Neuron (in vitro differentiated cells): Measurements from ENCODE around the gene KCNJ18.
"Not testable (repeated sequence)": the region's sequence is repeated elsewhere in the genome, so short reads cannot be mapped to it uniquely, and the experiment has no call there.

Experiments used
- H2AFZ ChIP-seq: one replicate; pipeline ENCODE4 v1.6.1; 2013; ENCODE audit warnings: low read depth, mild to moderate bottlenecking, inconsistent platforms, low read length, moderate library complexity
- H3K27me3 ChIP-seq: one replicate; pipeline ENCODE4 v1.6.1; 2013; ENCODE audit warnings: low read length; ENCODE audit not compliant: insufficient read depth
- H3K36me3 ChIP-seq: one replicate; pipeline ENCODE4 v1.6.1; 2013; ENCODE audit warnings: low read length; ENCODE audit not compliant: insufficient read depth
- H3K4me1 ChIP-seq: one replicate; pipeline ENCODE4 v1.6.1; 2013; ENCODE audit warnings: low read length; ENCODE audit not compliant: insufficient read depth
- H3K4me3 ChIP-seq: 2 replicates; pipeline ENCODE4 v1.5.1; 2013; ENCODE audit warnings: mild to moderate bottlenecking, low read length, moderate library complexity
- H3K9me3 ChIP-seq: one replicate; pipeline ENCODE4 v1.6.1; 2013; ENCODE audit warnings: low read length

The KCNJ18 gene

DNA sequence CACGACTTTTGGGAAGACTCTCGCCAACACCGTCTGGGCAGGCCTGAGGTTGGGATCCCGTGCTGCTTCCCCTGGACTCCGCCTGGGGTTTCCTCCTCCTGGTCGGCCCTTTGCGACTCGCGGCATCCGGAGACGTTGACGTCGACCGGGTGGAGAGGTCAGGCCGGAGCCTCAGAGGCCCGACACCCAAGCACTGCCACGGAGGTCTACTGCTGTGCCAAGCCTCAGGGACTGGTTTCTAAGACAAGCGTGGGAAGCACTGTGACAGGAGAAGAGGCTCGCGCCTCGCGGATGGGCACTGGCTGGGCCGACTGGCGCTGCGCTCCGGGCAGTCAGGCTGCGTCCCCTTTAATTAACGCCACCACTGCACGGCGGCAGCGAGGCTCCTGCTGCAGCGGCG lies 7.9 kb upstream of the KCNJ18 start:
- not testable (repeated sequence) for H3K4me3 ChIP-seq, H2AFZ ChIP-seq, H3K36me3 ChIP-seq, H3K9me3 ChIP-seq, H3K4me1 ChIP-seq, H3K27me3 ChIP-seq

DNA sequence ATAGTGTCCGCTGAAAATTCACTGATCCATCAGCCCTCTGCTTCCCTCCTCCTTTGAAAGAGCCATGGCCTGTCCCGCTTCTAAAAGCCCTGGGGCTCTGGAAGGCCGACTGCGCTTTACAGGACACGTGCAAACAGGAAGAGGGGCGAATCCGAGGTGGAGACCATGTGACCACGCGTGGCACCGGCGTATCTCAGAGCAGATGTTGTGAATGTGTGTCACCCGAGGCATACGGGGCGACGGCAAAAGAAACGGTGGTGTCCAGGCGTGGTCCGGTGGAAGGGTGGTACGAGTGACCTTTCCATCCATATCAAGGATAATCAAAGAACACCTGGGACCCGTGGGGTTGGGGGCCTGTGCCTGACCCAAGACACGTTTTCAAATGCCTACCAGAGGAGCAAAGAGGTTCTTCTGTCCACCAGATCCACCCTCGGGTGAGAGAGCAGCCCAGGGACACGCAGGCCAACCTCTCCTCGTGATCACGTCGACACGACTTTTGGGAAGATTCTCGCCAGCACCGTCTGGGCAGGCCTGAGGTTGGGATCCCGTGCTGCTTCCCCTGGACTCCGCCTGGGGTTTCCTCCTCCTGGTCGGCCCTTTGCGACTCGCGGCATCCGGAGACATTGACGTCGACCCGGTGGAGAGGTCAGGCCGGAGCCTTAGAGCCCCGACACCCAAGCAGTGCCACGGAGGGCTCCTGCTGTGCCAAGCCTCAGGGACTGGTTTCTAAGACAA lies 7.1 kb upstream of the KCNJ18 start:
- not testable (repeated sequence) for H3K27me3 ChIP-seq, H3K4me3 ChIP-seq, H3K36me3 ChIP-seq, H3K4me1 ChIP-seq, H3K9me3 ChIP-seq, H2AFZ ChIP-seq

DNA sequence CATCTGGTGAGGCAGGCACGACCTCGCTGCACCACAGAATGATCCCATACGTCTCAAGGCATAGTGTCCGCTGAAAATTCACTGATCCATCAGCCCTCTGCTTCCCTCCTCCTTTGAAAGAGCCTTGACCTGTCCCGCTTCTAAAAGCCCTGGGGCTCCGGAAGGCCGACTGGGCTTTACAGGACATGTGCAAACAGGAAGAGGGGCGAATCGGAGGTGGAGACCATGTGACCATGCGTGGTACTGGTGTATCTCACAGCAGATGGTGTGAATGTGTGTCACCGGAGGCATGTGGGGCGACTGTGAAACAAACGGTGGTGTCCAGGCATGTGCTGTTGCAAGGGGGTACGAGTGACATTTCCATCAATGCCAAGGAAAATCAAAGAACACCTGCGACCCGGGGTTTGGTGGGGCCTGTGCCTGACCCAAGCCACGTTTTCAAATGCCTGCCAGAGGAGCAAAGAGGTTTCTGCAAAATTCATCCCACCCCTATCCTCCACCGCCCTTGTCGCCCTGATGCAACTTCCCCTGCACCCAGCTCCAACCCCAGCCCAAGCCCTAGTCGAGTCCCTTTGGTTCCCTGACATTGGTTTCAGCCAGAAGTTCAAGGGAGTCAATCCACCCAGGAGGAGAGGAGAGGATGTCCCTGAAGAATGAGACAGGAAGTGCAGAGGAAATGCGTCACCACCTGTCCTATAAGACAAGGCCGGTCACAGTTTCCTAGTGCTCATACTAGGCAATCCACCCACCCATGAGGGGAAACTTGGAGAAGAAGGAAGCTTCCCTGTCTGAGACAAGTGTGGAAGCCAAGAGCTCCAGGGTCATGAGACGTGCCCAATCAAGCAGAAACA lies 5.9 kb upstream of the KCNJ18 start:
- H3K4me3 ChIP-seq, result no peak overlapping the region
- H3K4me1 ChIP-seq, result no peaks in the 10 kb centered on the region
- H3K36me3 ChIP-seq, result no peaks in the 10 kb centered on the region
- no peak overlapping the region for H2AFZ ChIP-seq
- H3K9me3 ChIP-seq, result no peaks in the 10 kb centered on the region
- no peaks in the 10 kb centered on the region for H3K27me3 ChIP-seq

DNA sequence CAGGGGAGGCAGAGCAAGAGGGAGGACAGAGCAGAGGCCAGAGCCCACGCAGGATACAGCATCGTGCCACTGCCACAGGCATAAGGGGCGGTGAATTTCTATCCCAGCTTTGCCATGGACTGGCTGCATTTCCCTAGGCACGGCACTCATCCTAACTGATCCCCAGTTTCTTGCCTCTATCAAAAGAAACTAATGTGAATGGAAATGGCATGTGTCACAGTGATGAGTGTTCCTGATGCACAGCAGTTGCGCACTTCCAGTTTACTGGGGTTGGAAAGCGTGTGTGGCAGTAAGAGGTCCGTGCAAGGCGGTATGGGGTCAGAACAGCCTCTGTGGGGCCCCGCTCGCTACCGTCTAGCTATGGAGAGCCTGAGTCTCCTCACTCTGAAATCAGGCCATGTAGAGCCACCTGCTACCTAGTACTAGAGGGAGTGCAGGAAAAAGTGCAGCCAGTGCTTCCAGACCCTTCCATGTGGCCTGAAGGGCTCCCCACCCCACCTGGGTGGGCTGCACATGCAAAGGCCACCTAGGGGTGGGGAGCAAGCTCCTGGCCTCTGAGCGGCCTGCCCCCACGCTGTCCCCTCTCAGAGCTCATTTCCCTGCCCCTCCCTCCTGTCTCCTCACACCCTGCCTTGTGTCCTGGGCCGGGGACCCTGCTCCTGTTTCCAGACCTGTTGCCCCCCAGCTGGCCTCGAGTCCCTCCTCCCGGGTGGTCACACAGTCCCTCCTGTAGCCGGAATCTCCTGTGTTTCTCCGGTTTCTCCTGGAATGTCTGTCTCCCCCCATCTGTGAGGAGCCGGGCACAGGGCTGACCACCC lies 5.0 kb upstream of the KCNJ18 start:
- H3K27me3 ChIP-seq, result no peaks in the 10 kb centered on the region
- no peaks in the 10 kb centered on the region for H3K9me3 ChIP-seq
- H3K4me3 ChIP-seq, result no peak overlapping the region
- no peak overlapping the region for H2AFZ ChIP-seq
- H3K4me1 ChIP-seq, result no peaks in the 10 kb centered on the region
- H3K36me3 ChIP-seq, result no peaks in the 10 kb centered on the region

DNA sequence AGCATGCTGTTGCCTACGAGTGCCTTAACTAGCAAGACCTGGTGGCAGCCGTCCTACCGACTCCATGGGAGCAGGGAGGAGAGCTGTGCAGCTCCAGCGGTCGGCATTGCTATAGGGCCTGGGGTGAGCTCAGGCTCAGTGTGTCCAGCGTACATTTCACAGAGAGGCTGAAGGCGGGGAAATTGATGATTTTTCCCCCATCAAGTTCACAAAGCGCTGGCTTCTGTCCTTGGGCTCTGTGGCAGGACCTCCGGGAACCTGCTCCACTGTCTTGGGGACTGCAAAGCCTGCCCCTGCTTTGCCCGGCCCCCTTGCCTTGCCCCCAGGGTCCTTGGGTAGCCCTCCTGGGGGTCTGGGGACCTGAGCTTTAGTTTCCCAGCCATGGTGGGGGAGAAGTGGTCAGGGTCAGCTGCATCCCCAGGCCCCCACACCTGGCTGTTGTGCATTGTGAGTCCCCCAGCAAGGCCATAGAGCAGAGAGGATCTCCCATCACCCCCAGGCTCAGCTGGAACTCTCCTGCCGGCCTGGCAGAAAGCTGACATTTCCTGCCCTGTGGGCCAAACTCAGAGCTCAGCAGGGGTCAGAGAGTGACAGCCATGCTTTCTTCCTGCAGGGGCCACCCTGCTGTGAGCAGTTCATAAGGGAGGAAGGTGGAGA lies 3.9 kb upstream of the KCNJ18 start:
- H3K36me3 ChIP-seq, result no peaks in the 10 kb centered on the region
- no peak overlapping the region for H2AFZ ChIP-seq
- H3K4me1 ChIP-seq, result no peaks in the 10 kb centered on the region
- no peaks in the 10 kb centered on the region for H3K27me3 ChIP-seq
- no peaks in the 10 kb centered on the region for H3K9me3 ChIP-seq
- H3K4me3 ChIP-seq, result no peak overlapping the region

DNA sequence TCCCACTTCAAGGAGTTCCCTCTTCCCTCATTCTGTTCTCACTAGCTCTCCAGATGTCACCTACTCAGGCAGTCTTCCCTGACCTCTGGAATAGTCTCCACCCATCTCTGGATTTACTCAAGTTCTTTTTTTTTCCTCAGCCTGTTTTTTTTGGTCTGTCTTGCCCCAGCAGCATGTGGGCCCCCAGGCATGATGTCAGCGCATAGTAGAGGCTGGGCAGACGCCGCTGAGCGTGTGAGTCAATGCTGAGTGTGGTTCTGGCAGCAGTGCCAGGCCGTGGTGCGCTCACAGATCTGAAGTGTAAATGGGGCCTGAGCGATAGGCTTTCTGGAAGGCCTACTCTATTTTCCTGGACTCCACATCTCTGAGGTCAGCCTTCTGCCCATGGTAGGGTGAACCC lies 2.7 kb upstream of the KCNJ18 start:
- no peaks in the 10 kb centered on the region for H3K4me1 ChIP-seq
- H2AFZ ChIP-seq, result no peak overlapping the region
- no peaks in the 10 kb centered on the region for H3K36me3 ChIP-seq
- no peak overlapping the region for H3K4me3 ChIP-seq
- H3K27me3 ChIP-seq, result no peaks in the 10 kb centered on the region
- H3K9me3 ChIP-seq, result no peaks in the 10 kb centered on the region

DNA sequence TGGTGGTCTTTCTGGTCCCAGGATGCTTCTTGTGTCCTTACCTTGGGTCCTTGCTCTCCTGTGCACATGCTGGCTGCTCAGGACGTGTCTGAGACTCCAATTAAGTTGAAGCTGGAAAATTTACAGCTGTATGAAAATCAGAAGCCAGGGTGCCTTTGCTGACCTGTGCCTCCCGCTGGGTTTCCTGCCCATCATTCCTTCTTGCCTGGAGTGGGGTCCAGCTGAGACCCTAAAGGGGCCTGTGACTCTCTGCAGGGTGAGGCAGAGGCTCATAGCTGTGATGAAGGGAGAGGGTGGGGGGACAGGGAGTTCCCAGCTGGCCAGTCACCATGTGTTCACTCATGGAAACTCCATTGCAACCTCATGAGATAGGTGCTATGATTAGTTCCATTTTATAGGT lies 1.5 kb upstream of the KCNJ18 start:
- not testable (repeated sequence) for H3K4me3 ChIP-seq, H3K4me1 ChIP-seq, H2AFZ ChIP-seq, H3K27me3 ChIP-seq, H3K9me3 ChIP-seq, H3K36me3 ChIP-seq

DNA sequence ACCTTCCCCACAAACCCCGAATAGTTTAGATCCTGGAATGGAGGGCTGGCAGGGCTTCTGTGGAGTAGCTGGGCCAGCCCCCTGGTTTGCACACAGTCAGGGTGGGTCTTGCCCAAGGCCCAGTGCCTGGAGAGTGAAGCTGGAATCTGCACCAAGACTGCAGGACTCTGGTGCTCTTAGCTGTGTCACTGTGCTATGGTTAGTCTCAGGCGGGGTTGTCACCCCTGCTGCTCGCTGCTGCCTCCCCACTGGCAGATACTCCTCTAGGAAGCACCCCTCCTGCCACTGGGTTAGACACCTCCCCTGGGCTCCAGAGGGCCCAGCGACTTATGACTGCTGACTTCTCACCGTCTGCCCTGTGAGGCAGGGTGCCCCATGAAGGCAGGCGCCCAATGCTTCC lies 842 bp upstream of the KCNJ18 start:
- not testable (repeated sequence) for H3K4me1 ChIP-seq, H3K4me3 ChIP-seq, H3K27me3 ChIP-seq, H2AFZ ChIP-seq, H3K9me3 ChIP-seq, H3K36me3 ChIP-seq

DNA sequence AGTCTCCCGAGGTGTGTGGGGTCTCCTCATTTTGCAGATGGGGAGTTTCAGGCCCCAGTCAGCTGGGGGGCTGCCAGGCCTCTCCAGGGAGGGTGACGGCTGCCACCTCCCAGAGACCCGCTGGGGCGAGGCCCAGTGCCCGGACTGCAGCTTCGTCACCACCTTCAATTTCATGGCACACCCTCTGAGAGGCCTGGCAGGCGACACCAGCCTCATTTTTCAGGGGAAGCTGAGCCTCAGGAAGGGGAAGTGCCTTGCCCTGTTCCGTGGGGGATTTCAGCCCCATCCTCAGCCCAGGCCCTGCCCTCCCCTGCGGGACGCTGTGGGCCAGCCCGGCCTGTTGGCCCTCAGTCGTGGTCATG lies 362 bp downstream of the KCNJ18 start:
- H2AFZ ChIP-seq, H3K4me3 ChIP-seq, H3K36me3 ChIP-seq, H3K27me3 ChIP-seq, H3K9me3 ChIP-seq, H3K4me1 ChIP-seq: not testable (repeated sequence)

DNA sequence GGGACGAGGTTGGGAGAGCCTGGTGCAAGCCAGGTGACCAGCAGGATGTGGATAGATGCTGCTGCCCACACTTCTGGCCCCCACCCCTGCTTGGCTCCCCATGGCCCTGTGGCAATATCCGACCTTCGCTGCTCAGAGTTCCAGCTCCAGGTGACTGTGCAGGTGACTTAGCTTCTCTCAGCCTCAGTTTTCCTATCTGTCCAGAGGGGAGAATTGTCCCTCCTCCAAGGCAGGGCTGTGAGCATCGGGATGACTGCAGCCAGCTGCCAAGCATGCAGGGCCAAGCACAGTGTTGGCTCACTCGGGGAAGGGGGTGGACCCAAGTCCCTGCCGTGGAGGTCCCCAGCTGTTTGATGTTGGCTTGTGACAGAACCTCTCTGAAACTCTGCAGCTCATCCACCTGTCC lies 1.1 kb downstream of the KCNJ18 start:
- H3K4me1 ChIP-seq, H3K36me3 ChIP-seq, H3K9me3 ChIP-seq, H3K4me3 ChIP-seq, H3K27me3 ChIP-seq, H2AFZ ChIP-seq: not testable (repeated sequence)

DNA sequence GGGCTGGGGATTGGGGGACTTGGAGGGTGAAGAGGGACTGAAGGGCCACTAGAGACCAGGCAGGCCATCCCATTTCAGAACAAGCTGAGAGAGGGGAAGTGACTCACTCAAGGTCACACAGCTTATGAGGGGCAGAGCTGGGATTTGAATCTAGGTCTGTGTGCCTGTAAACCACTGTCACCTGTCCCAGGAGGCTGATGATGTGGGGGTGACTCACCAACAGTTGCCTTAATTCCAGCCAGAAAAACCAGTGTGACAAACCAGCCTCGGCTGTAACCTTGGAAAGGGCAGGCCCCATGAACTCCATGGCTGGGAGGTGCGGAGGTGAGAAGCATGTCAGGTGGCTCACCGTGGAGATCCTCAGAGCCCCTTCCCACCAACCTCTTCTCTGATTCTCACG lies 1.6 kb downstream of the KCNJ18 start:
- not testable (repeated sequence) for H3K4me1 ChIP-seq, H3K27me3 ChIP-seq, H2AFZ ChIP-seq, H3K4me3 ChIP-seq, H3K9me3 ChIP-seq, H3K36me3 ChIP-seq

DNA sequence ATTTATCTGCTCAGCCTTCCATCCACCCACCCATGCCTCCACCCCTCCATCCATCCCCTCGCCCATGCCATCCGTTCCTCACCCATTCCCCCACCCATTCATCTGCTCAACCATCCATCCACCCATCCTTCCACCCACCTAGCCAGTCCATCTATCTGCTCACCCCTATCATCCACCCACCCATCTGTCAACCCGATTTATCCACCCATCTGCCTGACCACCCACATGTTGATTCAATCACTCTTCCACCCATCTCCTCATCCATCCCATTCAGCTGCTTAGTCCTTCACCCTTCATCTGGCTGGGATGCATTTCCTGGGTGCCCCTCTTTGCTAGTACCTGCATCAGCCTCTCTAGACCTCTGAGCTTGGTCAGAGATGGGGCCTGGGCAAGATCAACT lies 3.9 kb downstream of the KCNJ18 start:
- not testable (repeated sequence) for H3K9me3 ChIP-seq, H3K27me3 ChIP-seq, H3K36me3 ChIP-seq, H3K4me3 ChIP-seq, H2AFZ ChIP-seq, H3K4me1 ChIP-seq

DNA sequence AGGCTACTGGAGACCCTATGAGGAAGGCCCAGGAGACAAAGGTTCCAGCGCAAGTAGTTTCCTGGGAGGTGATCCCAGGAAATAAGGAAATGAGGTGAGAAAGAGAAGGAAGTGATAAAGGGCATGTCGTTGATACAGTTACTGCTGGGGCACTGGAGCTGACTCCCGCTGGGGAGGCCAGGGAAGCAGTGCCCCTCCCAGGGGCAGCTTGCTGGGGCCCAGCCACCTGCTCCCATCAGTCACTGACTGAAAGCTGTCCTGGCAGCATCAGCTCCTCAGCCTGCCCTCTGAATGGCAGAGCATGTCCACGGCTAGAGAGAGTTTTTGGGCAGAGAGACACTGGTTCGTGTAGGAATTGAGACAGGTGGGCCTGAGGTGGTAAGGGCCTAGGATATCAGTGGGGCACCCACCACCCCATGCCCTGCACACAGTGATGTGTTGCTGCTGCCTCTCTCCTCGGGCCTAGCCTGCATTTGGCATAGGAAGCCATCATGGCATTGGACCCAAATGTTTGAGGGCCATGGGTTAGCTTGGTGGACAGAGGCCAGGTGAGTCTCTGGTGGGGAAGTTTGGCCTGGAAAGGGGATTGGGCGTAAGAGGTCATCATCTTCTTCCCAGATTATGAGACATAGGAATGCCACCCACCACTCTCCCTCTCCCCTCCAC lies 4.7 kb downstream of the KCNJ18 start:
- not testable (repeated sequence) for H3K36me3 ChIP-seq, H2AFZ ChIP-seq, H3K9me3 ChIP-seq, H3K27me3 ChIP-seq, H3K4me3 ChIP-seq, H3K4me1 ChIP-seq
